Vagina (tissue), 2 donors: ENCODE results near the gene GJB2. TPM values are rescaled to one million over a fixed set of nuclear protein-coding genes. Genes with fewer than 3 reads are reported as not detected.
A peak's percentile ranks its signal among the peaks of the same experiment; 100 is the strongest.

Source experiments
- DNase-seq, 2 donors: peaks; one replicate each; pipeline ENCODE4 v3.0.0-alpha.2; 2017; ENCODE audit errors: extremely low spot score in 2 of 2
- H3K27ac ChIP-seq: fragments of 200-600 bp; sonication (generic); one replicate; pipeline ENCODE4 v1.5.1; 2019
- H3K27me3 ChIP-seq: fragments of 200-600 bp; sonication (generic); one replicate; pipeline ENCODE4 v1.5.1; 2019
- H3K36me3 ChIP-seq, 2 donors: fragments of 200-600 bp; sonication (generic); one replicate each; pipeline ENCODE4 v1.5.1; 2017 to 2019
- H3K4me1 ChIP-seq: fragments of 200-600 bp; sonication (generic); one replicate; pipeline ENCODE4 v1.5.1; 2019
- H3K4me3 ChIP-seq, 2 donors: fragments of 200-600 bp; sonication (generic); 1 replicate in 1 of 2; 2 replicates in 1 of 2; pipeline ENCODE4 v1.5.1; 2016 to 2019
- H3K9me3 ChIP-seq: fragments of 200-600 bp; sonication (generic); one replicate; pipeline ENCODE4 v1.5.1; 2019
- CTCF ChIP-seq, 3 experiments: fragments of 450-650 bp in 2 of 3; fragments of 200-600 bp in 1 of 3; sonication (generic) in 1 of 3; IDR thresholded peaks; one replicate each; pipeline ENCODE4 v1.5.1; 2017 to 2019; ENCODE audit warnings: antibody characterized with exemption in 3 of 3, mild to moderate bottlenecking in 2 of 3, moderate library complexity in 2 of 3
- POLR2A ChIP-seq, 2 donors: fragments of 450-650 bp; IDR thresholded peaks; one replicate each; pipeline ENCODE4 v1.6.1; 2017; ENCODE audit warnings: antibody characterized with exemption in 2 of 2, mild to moderate bottlenecking in 2 of 2, moderate library complexity in 2 of 2
- POLR2AphosphoS5 ChIP-seq, 2 donors: sonication (generic); formaldehyde crosslinking; IDR thresholded peaks; one replicate each; pipeline ENCODE4 v1.9.0; 2017; ENCODE audit warnings: antibody characterized with exemption in 2 of 2, mild to moderate bottlenecking in 2 of 2, low read depth in 1 of 2; ENCODE audit not compliant: insufficient read depth in 1 of 2
- intact Hi-C: fragments of 100-400 bp; cut with DNase I; formaldehyde crosslinking; loops from one replicate; pipeline ENCODE4 v1.15.1; 2023
- total RNA-seq: library from RNA; depleted of rRNA; stranded (reverse); fragments of >200 nt; gene quantifications from one replicate; pipeline ENCODE4 v1.2.3, GENCODE V29; 2016

The GJB2 gene
- total RNA-seq, 1 donor from 2014 or later: 217 TPM

- H3K4me1 ChIP-seq: peaks cover 6% of the 10 kb centered on the region
- TF ChIP-seq POLR2AphosphoS5 (IDR thresholded peaks at IDR 0.05; ENCODE audit: insufficient read depth in 1 of 2, low read depth in 1 of 2) (no peak), POLR2A (IDR thresholded peaks at IDR 0.05) (no peak), CTCF (IDR thresholded peaks at IDR 0.05) (no peak)
- no peak for DNase-seq
- no peaks in the 10 kb centered on the region for H3K9me3 ChIP-seq
- intact Hi-C loops: no loop called here
- no peak overlapping the region for H3K4me3 ChIP-seq
- H3K27ac ChIP-seq: no peak overlapping the region
- no peaks in the 10 kb centered on the region for H3K36me3 ChIP-seq
- no peaks in the 10 kb centered on the region for H3K27me3 ChIP-seq
Observed at GRCh38 chr13:20146381-20146780, 46.4 kb downstream of the GJB2 start.

GRCh38 chr13:20145521-20145920 is 47.2 kb downstream of the GJB2 start:
- peak in 1 of 2 donors; percentile 64 for DNase-seq
- intact Hi-C loops: no loop called here
- peaks cover 6% of the 10 kb centered on the region for H3K4me1 ChIP-seq
- TF ChIP-seq CTCF (IDR thresholded peaks at IDR 0.05) (no peak), POLR2A (IDR thresholded peaks at IDR 0.05) (no peak), POLR2AphosphoS5 (IDR thresholded peaks at IDR 0.05; ENCODE audit: insufficient read depth in 1 of 2, low read depth in 1 of 2) (no peak)
- H3K27ac ChIP-seq: no peak overlapping the region
- no peaks in the 10 kb centered on the region for H3K36me3 ChIP-seq
- no peaks in the 10 kb centered on the region for H3K9me3 ChIP-seq
- no peak overlapping the region for H3K4me3 ChIP-seq
- H3K27me3 ChIP-seq: no peaks in the 10 kb centered on the region

DNA sequence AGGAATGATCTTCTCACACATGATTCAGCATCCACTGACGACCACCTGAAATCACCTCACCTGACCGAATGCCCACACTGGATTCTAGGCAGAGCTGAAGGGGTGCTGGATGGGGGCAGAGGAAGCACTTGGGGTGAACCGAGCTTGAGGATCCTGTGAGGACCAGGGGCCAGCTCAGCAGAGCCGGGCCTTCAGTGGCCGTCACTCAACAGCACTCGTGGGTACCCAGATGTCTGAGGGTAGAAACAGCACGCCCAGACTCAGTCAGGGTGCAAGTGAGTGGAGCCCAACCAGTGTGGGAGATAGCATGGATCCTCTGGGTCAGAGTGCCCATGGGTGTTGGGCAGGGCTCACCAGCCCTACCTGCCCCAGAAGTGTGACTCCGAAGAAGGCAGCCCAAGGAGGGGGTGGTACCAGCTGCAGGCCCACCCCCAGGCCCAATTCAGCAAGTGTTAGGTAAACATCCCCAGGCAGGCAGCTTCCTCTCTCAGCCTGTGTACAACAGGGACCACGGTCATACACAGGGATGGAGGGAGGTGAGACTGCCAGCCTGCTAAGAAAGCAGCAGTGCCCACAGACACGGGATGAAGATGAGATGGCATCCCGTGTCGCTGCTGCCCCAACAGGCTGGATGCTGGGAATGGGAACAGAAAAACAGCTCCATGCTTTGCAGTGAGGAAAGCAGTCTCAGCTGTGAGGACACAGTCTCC is 48.4 kb downstream of the GJB2 start:
- Histone ChIP-seq H3K9me3 (no peaks in the 10 kb centered on the region), H3K27me3 (no peaks in the 10 kb centered on the region), H3K4me1 (peaks cover 6% of the 10 kb centered on the region), H3K36me3 (no peaks in the 10 kb centered on the region), H3K27ac (no peak overlapping the region), H3K4me3 (no peak overlapping the region)
- TF ChIP-seq CTCF (IDR thresholded peaks at IDR 0.05) (no peak), POLR2A (IDR thresholded peaks at IDR 0.05) (no peak), POLR2AphosphoS5 (IDR thresholded peaks at IDR 0.05; ENCODE audit: insufficient read depth in 1 of 2, low read depth in 1 of 2) (no peak)
- intact Hi-C loops: no loop called here
- DNase-seq: peak in 1 of 2 donors; percentile 69

GRCh38 chr13:20142927-20143480 is 49.7 kb downstream of the GJB2 start:
- H3K27ac ChIP-seq: no peak overlapping the region
- H3K9me3 ChIP-seq: no peaks in the 10 kb centered on the region
- no peak overlapping the region for H3K4me3 ChIP-seq
- DNase-seq: peak in 1 of 2 donors; percentile 58
- TF ChIP-seq POLR2AphosphoS5 (IDR thresholded peaks at IDR 0.05; ENCODE audit: insufficient read depth in 1 of 2, low read depth in 1 of 2): no peak
- TF ChIP-seq POLR2A (IDR thresholded peaks at IDR 0.05): no peak
- no peak for TF ChIP-seq CTCF (IDR thresholded peaks at IDR 0.05)
- no peaks in the 10 kb centered on the region for H3K36me3 ChIP-seq
- H3K27me3 ChIP-seq: no peaks in the 10 kb centered on the region
- intact Hi-C loops: no loop called here
- peaks cover 6% of the 10 kb centered on the region for H3K4me1 ChIP-seq
